IPS-NIHi7 (cell line): ENCODE data around the gene TIMP2.

ENCODE experiments used
- DNase-seq: peaks from one replicate; pipeline ENCODE4 v3.0.0; 2012; ENCODE audit warnings: mixed read lengths; ENCODE audit errors: extremely low spot score

The TIMP2 gene

GRCh38 chr17:78817123-78817522 is 108.1 kb downstream of the TIMP2 start:
- DNase-seq: no peak

DNA sequence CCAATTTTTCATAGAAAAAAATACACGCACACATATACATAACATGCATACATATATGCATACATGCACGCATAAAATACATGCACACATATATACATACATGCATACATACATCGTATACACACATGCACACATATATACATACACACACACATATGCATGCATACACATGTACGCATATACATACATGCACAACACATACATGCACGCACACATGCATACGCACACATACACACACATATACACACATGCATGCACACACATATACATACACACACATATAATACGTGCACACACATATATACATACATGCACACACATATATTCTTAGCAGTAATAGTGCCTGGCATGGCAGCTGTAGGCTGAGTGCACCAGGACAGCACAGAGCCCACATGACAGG is 109.5 kb downstream of the TIMP2 start:
- DNase-seq: no peak

- DNase-seq: no peak
Observed at GRCh38 chr17:78812855-78813254, 112.3 kb downstream of the TIMP2 start.

- DNase-seq: no peak
Observed at GRCh38 chr17:78808163-78808562, 117.0 kb downstream of the TIMP2 start.

- DNase-seq: no peak
Observed at GRCh38 chr17:78806451-78806850, 118.7 kb downstream of the TIMP2 start.

- no peak for DNase-seq
Observed at GRCh38 chr17:78805301-78805700, 119.9 kb downstream of the TIMP2 start.

GRCh38 chr17:78804777-78805176 is 120.4 kb downstream of the TIMP2 start:
- no peak for DNase-seq

DNA sequence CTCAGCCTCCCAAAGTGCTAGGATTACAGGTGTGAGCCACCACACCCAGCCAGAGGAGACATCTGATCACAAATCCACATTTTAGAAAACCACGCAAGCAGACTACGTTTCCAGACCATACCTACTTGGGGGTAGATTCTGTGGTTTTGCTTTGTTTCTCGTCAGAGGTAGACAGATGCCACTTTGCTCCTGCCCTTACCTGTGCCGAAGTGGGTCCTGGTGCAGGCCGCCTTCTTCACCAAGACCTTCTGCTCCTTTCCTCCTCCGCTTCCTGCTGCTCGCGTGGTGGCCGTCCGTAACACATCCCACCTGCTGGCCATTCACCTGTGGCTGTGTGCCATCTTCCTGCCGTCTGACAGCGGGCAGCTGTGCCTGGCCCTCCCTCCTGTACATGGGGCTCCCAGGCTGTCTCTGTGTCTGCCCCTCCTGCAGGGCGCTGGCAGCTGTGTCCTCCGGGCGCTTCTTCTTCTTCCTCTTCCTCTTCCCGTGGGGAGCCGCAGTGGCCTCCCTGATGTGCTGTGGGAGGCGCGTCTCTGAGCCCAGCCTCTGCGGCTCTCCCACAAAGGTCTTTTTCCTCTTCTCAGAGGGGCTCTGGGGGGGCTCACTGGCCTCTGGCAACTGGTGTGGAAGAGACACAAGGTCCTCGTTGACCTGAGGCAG is 121.9 kb downstream of the TIMP2 start:
- DNase-seq: no peak
